CD4-positive, alpha-beta T cell treated with Interleukin-12 subunit alpha and Interleukin-12 subunit beta, for 1 hour (primary cell): Measurements from ENCODE around the gene SPOCK2.
"Not testable (repeated sequence)": the region's sequence is repeated elsewhere in the genome, so short reads cannot be mapped to it uniquely, and the experiment has no call there.

Source experiments
- DNase-seq: peaks from one replicate; pipeline ENCODE4 v3.0.0-alpha.2; 2020

SPOCK2 gene

GRCh38 chr10:72087969-72088888 lies at the start of gene SPOCK2:
Gene SPOCK2 (minus strand): TSS chr10:72088551. CDS start chr10:72088328, 223 bp downstream.
- peak; percentile 84 for DNase-seq

- DNase-seq, result no peak
Measured at GRCh38 chr10:72137583-72137982, 49.2 kb upstream of the SPOCK2 start.

GRCh38 chr10:72136225-72136624 lies 47.9 kb upstream of the SPOCK2 start:
- DNase-seq, result not testable (repeated sequence)

- DNase-seq, result no peak
Measured at GRCh38 chr10:72134785-72135767, 46.7 kb upstream of the SPOCK2 start.

- DNase-seq, result no peak
Measured at GRCh38 chr10:72133517-72133916, 45.2 kb upstream of the SPOCK2 start.

- no peak for DNase-seq
Measured at GRCh38 chr10:72132854-72133253, 44.5 kb upstream of the SPOCK2 start.

- no peak for DNase-seq
Measured at GRCh38 chr10:72127571-72127970, 39.2 kb upstream of the SPOCK2 start.

GRCh38 chr10:72126872-72127232 lies 38.5 kb upstream of the SPOCK2 start:
- DNase-seq, result no peak

GRCh38 chr10:72126184-72126871 lies 38.0 kb upstream of the SPOCK2 start:
- DNase-seq, result peak; percentile 44

- no peak for DNase-seq
Measured at GRCh38 chr10:72124989-72125388, 36.6 kb upstream of the SPOCK2 start.

- no peak for DNase-seq
Measured at GRCh38 chr10:72124381-72124780, 36.0 kb upstream of the SPOCK2 start.

- DNase-seq, result no peak
Measured at GRCh38 chr10:72123616-72124015, 35.3 kb upstream of the SPOCK2 start.

- DNase-seq, result no peak
Measured at GRCh38 chr10:72122221-72122620, 33.9 kb upstream of the SPOCK2 start.

GRCh38 chr10:72121389-72121788 lies 33.0 kb upstream of the SPOCK2 start:
- no peak for DNase-seq

- DNase-seq, result no peak
Measured at GRCh38 chr10:72116372-72116771, 28.0 kb upstream of the SPOCK2 start.

- DNase-seq, result no peak
Measured at GRCh38 chr10:72114706-72115450, 26.5 kb upstream of the SPOCK2 start.

GRCh38 chr10:72110673-72111401 lies 22.5 kb upstream of the SPOCK2 start:
- DNase-seq, result no peak

GRCh38 chr10:72109636-72110157 lies 21.3 kb upstream of the SPOCK2 start:
- peak; percentile 34 for DNase-seq

GRCh38 chr10:72108830-72109635 lies 20.7 kb upstream of the SPOCK2 start:
- no peak for DNase-seq

- DNase-seq, result peak; percentile 23
Measured at GRCh38 chr10:72108004-72108370, 19.6 kb upstream of the SPOCK2 start.
